Testis (tissue), 3 donors: ENCODE measurements around the gene PRDM13. TPM values are rescaled to one million over a fixed set of nuclear protein-coding genes. Genes with fewer than 3 reads are reported as not detected.

Experiments
- DNase-seq: peaks from one replicate; pipeline ENCODE4 v3.0.0-alpha.2; 2019
- H3K27ac ChIP-seq, 2 donors: fragments of 200-600 bp; sonication (generic); one replicate each; pipeline ENCODE4 v1.5.1; 2019
- H3K27me3 ChIP-seq: fragments of 200-600 bp; sonication (generic); one replicate; pipeline ENCODE4 v1.5.1; 2019
- H3K36me3 ChIP-seq: fragments of 200-600 bp; sonication (generic); one replicate; pipeline ENCODE4 v1.5.1; 2017; ENCODE audit warnings: low read depth; ENCODE audit errors: missing control alignments
- H3K4me1 ChIP-seq: fragments of 200-600 bp; sonication (generic); one replicate; pipeline ENCODE4 v1.5.1; 2019
- H3K4me3 ChIP-seq, 2 donors: fragments of 200-600 bp; sonication (generic); one replicate each; pipeline ENCODE4 v1.5.1; 2017 to 2019
- H3K9me3 ChIP-seq: fragments of 200-600 bp; sonication (generic); one replicate; pipeline ENCODE4 v1.5.1; 2017
- POLR2A ChIP-seq: fragments of 450-650 bp; IDR thresholded peaks from one replicate; pipeline ENCODE4 v1.6.1; 2017; ENCODE audit warnings: antibody characterized with exemption, mild to moderate bottlenecking, moderate library complexity
- WGBS, 2 donors: methylation state at CpG; one replicate each; pipeline ENCODE4 v1.1.5; 2018; 5-methylcytosine and 5-hydroxymethylcytosine counted together
- intact Hi-C: fragments of 100-400 bp; cut with DNase I; formaldehyde crosslinking; loops from one replicate; pipeline ENCODE4 v1.15.1; 2023; ENCODE audit warnings: low total_unique reads
- polyA plus RNA-seq: library from polyadenylated mRNA; stranded (reverse); fragments of 350-450 nt; fragmentation: Illumina TruSeq; extraction: RNeasy Lipid Tissue Mini Kit (QIAGEN cat#74804); gene quantifications from one replicate; pipeline ENCODE4 v1.2.3, GENCODE V29; 2014; ENCODE audit warnings: low read depth, low replicate concordance; ENCODE audit not compliant: insufficient read depth
- total RNA-seq, 2 donors: library from RNA; depleted of rRNA; stranded (reverse); fragments of >200 nt; gene quantifications; one replicate each; pipeline ENCODE4 v1.2.3, GENCODE V29; 2016
- TF ChIP-seq, protein P1 (sequence below), 3 experiments: fragments of 450-650 bp in 2 of 3; fragments of 200-600 bp in 1 of 3; sonication (generic) in 1 of 3; IDR thresholded peaks; one replicate each; pipeline ENCODE4 v1.5.1; 2016 to 2019; ENCODE audit warnings: antibody characterized with exemption in 3 of 3, mild to moderate bottlenecking in 2 of 3, moderate library complexity in 1 of 3

PRDM13 gene
- total and polyA plus RNA-seq, 3 donors from 2014 or later: 0.16 to 1.0 (median 0.68) TPM

GRCh38 chr6:99602520-99603420, 3.9 kb upstream of the PRDM13 start:
- no peaks in the 10 kb centered on the region for H3K36me3 ChIP-seq
- TF ChIP-seq, protein P1, sequence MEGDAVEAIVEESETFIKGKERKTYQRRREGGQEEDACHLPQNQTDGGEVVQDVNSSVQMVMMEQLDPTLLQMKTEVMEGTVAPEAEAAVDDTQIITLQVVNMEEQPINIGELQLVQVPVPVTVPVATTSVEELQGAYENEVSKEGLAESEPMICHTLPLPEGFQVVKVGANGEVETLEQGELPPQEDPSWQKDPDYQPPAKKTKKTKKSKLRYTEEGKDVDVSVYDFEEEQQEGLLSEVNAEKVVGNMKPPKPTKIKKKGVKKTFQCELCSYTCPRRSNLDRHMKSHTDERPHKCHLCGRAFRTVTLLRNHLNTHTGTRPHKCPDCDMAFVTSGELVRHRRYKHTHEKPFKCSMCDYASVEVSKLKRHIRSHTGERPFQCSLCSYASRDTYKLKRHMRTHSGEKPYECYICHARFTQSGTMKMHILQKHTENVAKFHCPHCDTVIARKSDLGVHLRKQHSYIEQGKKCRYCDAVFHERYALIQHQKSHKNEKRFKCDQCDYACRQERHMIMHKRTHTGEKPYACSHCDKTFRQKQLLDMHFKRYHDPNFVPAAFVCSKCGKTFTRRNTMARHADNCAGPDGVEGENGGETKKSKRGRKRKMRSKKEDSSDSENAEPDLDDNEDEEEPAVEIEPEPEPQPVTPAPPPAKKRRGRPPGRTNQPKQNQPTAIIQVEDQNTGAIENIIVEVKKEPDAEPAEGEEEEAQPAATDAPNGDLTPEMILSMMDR (IDR thresholded peaks at IDR 0.05): no peak
- TF ChIP-seq POLR2A: no peak
- H3K9me3 ChIP-seq: no peaks in the 10 kb centered on the region
- intact Hi-C loops: no loop called here
- WGBS, 2 donors: 7 to 8% methylated on average over 35 to 49 of the region's 54 CpGs
- H3K27me3 ChIP-seq: no peaks in the 10 kb centered on the region
- no peak for DNase-seq
- peak overlapping the region in 1 of 2 donors; percentile 27 for H3K4me3 ChIP-seq
- no peak overlapping the region for H3K27ac ChIP-seq
- H3K4me1 ChIP-seq: peaks cover 7% of the 10 kb centered on the region

DNA sequence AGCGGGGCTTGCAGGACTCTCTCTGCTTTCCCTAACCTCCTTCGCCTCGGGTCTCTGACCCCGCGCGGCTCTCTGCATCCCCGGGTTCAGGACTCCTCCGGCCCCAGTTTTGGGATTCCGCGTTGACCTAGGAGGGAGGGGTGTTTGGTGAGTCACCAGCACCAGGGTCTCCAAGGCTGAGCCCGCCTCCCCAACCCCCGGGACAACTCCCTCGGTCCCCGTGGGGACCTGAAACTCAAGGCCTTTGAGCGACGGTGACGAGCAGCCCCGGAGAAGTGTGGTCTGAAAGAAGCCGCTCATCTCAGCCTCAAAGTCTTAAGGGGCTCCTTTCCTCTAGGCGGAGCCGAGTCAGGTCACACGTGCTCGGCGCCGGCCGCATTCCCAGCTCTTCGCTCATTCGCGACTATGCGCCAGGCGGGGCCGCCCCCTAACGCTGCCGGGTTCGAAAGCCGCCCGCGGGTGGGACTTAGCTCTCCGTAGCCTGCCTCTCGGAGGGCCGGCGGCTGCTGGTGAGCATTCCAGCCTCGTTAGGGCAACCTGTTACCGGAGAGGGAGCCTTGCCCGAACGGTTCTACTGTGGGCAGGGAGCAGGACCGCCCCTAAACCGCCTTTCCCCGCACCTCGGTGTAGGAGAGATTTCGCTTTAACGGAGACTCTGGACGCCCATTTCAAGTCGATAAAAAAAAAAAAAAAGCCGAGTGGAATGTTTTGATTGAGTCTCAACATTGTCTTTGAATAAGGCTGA, 3.0 kb upstream of the PRDM13 start:
- Histone ChIP-seq H3K4me3 (peak overlapping the region in 1 of 2 donors; percentile 27), H3K27me3 (no peaks in the 10 kb centered on the region), H3K27ac (no peak overlapping the region), H3K4me1 (peaks cover 7% of the 10 kb centered on the region), H3K36me3 (no peaks in the 10 kb centered on the region), H3K9me3 (no peaks in the 10 kb centered on the region)
- TF ChIP-seq POLR2A: no peak
- TF ChIP-seq, protein P1 (IDR thresholded peaks at IDR 0.05): no peak
- intact Hi-C loops: no loop called here
- 3% methylated on average over 17 to 52 of the region's 55 CpGs for WGBS, 2 donors
- no peak for DNase-seq

- intact Hi-C loops: no loop called here
- no peak for TF ChIP-seq POLR2A
- no peaks in the 10 kb centered on the region for H3K36me3 ChIP-seq
- H3K4me1 ChIP-seq: peaks cover 7% of the 10 kb centered on the region
- H3K9me3 ChIP-seq: no peaks in the 10 kb centered on the region
- H3K27ac ChIP-seq: no peak overlapping the region
- H3K27me3 ChIP-seq: peaks cover 3% of the 10 kb centered on the region
- 9 to 13% methylated on average over 30 to 31 of the region's 31 CpGs for WGBS, 2 donors
- no peak for DNase-seq
- no peak overlapping the region for H3K4me3 ChIP-seq
Observed at GRCh38 chr6:99604166-99605073, 2.2 kb upstream of the PRDM13 start.

DNA sequence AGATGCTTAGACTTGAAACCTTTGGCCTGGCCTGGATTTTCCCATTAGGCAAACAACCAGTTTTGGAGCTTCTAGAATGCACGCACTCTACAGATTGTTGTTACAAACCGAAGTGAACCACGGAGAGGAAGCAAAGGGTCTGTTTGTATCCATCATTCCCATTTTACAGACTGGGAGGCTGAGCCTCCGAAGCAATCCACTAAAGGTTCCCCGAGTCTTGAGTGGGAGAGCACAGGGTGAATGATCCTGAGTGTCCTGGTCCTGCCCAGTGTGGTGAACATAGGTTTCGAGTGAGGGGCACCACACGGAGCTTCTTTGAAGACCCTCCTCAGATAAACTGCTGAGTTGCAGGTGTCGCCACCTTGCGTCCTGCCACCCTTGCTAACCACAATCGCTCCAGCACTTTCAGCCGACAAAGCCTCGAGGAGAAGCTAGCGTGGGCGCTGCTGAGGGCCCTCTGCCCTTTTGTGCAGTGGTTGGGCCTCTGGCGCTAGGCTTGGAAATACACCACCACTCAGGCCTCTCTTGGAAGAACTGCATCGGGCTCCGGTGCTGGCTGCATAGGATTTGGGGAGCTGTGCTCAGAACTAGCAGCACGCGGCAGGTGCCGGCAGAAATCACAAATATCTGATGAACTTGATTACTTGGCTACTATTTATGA, 1.4 kb upstream of the PRDM13 start:
- WGBS, 2 donors: 12 to 16% methylated on average over 9 to 20 of the region's 20 CpGs
- Histone ChIP-seq H3K4me3 (no peak overlapping the region), H3K27ac (no peak overlapping the region), H3K9me3 (no peaks in the 10 kb centered on the region), H3K36me3 (no peaks in the 10 kb centered on the region), H3K4me1 (peaks cover 7% of the 10 kb centered on the region), H3K27me3 (peaks cover 3% of the 10 kb centered on the region)
- DNase-seq: no peak
- intact Hi-C loops: no loop called here
- TF ChIP-seq POLR2A: no peak
- TF ChIP-seq, protein P1 (IDR thresholded peaks at IDR 0.05): no peak
